Measurements from ENCODE around the gene TBC1D8. TPM values are rescaled to one million over a fixed set of nuclear protein-coding genes. Genes with fewer than 3 reads are reported as not detected.

Gene TBC1D8
- total RNA-seq, 1 donor from 2014 or later, result 0.51 TPM

DNA sequence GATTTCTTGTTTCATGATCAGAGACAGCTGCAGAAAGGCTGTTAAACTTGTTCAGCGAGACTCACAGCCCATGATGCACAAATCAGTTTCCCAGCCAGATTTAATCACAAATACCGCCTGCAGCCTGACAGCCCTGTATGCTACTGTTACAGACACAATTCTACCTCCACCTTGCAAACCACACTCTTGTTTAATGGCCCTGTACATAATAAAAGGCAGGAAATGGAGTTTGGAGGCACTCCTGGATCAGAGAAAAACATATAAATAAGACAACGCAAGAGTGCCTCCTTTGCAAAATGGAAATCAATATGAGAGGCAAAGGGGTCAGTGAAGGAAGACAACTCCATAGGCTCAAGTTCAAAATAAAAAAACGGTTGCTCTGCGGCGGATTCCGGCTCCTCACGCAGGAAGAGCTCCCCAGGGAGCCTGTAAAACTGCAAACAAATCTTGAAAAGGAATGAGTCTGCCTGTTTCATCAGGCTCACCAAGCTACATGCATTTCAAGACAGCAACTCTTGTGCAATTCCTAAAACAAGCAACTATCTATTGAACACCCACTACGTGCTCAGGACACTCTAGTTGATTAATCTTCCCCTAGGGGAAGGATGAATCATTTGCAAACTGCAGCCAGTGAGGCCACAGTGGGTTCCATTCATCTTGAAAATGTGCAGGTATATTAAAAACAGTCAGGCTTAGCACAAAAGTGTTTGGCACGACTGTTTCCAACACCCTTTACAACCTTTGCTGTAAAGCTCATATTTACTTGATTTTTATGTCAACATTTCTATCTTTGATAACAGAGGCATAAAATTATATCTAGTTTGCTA lies 37.5 kb downstream of the TBC1D8 start:
- intact Hi-C loops (cut with micrococcal nuclease), result no loop called here

- intact Hi-C loops (cut with micrococcal nuclease), result no loop called here
Measured at GRCh38 chr2:101112772-101113157, 38.4 kb downstream of the TBC1D8 start.

- intact Hi-C loops (cut with micrococcal nuclease), result no loop called here
Measured at GRCh38 chr2:101111917-101112771, 39.0 kb downstream of the TBC1D8 start.

DNA sequence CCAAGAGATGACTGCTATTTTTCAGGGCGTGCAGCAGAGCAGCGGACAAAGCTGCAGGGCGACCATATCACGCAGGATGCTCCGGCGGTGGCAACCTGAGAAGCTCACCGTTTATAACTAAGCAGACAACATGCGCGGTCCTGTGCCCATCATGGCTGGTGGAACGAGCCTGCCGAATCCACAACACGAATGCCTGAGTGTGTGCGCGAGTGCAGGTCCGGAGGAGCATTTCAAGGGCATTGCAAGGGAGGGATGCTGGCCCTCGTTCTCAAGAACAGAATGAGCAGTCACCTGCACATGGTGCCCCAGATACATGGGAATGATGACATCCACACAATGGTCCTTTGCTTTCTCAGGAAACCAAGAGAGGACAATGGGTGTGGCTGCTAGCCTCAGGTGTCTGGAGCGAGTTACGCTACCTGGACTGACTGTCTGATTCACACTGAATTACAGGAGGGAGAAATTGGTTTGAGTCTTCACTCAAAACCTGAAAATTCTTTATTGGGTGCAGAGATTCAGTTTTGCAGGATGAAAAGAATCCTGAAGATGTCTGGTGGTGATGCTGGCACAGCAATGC lies 39.8 kb downstream of the TBC1D8 start:
- intact Hi-C loops (cut with micrococcal nuclease), result no loop called here

DNA sequence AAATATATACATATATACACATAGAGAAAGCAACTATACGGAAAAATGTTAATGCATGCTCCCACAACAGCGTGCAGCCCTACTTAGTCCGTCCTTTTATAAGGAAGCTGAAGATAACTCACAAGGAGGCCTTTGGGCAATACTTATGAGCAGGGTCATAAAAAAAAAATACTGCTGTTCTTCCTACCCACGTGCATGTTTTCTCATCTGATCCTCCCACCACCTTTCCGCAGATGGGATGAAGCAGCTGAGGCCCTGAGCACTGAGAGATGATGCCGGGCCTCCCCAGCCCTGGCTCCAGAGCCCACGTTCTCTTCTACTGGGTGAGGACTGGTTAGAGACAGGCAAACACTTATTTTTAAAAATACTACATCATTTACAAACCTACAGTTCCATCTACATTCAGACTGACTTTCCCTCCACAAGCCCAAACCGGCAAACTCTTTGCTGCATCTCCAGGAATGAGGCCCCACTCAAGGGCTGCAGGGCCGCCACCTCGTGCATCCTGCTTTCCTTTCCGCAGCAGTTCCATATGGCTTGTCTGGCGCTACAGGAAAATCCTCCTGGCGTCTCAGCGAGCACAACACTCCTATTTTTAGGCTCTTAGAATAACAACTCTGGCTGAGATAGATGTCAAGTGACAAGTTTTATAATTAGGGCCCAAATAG lies 41.6 kb downstream of the TBC1D8 start:
- intact Hi-C loops (cut with micrococcal nuclease), result no loop called here

DNA sequence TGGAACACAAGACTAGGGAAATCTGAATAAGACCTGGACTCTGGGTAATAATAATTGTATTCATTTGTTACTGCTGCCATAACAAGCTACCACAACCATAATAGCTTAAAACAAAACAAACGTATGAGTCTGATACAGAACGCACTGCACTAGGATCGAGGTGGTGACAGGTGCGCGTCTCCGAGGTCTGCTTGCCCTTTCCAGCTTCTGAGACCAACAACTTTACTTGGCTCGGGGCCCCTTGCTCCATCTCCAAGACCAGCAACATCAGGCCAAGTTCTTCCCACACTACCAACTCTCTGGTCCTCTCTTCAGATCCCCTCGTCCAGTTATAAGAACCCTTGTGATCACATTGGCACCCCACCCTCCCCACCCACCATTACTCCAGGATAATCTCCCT lies 42.8 kb downstream of the TBC1D8 start:
- intact Hi-C loops (cut with micrococcal nuclease), result no loop called here

DNA sequence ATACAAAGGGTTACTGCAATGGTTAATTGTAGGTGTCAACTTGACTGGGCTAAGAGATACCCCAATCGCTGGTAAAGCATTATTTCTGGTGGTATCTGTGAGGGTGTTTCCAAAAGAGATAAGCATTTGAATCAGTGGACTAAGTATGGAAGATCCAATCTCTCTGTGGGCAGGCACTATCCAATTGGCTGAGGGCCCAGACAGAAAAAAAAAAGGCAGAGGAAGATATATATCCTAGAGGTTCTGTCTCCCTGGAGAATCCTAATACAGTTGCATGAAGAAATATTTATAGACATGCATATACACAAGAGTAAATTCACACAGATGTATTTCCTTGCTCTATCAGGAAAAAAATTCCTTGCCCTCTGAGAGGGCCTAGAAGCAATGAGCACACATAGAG lies 43.9 kb downstream of the TBC1D8 start:
- intact Hi-C loops (cut with micrococcal nuclease), result no loop called here

DNA sequence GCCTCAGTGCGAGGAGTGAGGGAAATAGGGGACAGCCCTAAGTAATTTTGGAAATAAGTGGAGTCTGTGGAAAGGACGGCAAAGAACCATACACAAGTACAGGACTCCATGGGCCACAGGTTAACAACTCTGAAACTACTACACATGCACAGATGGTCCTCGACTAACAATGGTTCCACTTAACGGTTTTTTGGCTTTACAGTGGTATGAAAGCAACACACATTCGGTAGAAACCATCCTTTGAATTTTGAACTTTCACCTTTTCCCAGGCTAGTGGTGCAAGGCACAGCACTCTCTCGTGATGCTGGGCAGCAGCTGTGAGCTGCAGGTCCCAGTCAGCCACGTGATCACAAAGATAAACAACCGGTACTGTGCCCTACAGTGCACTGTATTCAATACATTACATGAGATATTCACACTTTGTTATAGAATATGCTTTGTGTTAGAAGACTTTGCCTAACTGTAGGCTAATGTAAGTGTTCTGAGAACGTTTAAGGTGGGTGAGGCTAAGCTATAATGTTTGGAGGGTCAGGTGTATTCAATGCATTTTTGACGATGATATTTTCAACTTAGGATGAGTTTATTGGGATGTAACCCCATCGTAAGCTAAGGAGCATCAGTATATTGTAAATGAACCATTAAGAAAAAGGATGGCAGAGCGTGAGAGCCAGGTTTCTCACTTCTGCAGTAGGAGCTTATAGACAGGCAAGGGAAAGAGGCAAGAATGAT lies 44.6 kb downstream of the TBC1D8 start:
- intact Hi-C loops (cut with micrococcal nuclease), result no loop called here

GRCh38 chr2:101105654-101106053 lies 45.5 kb downstream of the TBC1D8 start:
- intact Hi-C loops (cut with micrococcal nuclease), result no loop called here

DNA sequence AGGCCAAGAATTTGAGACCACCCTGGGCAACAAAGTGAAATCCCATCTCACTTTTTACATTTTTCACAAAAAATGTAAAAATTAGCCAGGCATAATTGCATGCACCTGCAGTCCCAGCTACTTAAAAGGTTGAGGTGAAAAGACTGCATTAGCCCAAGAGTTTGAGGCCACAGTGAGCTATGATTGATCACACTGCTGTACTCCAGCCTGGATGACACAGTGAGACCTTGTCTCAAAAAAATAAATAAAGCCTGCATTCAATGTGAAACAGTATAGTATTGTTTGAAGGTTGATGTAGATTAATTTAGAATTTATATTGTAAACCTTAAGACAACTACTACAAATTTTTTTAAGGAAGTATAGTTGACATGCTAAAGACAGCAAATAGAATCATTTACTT lies 53.5 kb downstream of the TBC1D8 start:
- intact Hi-C loops (cut with micrococcal nuclease), result no loop called here

DNA sequence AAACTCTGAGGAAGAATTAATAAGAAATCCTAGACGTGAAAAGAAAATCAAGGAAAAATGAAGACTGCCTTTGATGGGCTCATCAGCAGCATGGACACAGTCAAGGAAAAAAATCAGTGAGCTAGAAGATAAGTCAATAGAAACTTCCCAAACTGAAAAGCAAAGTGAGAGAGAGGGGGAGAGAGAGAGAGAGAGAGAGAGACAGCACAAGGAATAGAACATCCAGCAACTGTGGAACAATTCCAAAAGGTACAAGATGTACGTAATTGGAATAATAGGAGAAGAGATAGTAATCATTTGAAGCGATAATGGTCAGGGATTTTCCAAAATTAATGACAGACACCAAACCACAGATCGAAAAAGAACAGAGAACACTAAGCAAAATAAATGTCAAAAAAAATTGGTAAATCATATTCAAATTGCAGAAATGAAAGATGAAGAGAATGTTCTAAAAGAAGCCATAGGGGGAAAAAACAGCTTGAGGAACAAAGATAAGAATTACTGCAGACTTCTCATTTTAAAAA lies 54.5 kb downstream of the TBC1D8 start:
- intact Hi-C loops (cut with micrococcal nuclease), result no loop called here

DNA sequence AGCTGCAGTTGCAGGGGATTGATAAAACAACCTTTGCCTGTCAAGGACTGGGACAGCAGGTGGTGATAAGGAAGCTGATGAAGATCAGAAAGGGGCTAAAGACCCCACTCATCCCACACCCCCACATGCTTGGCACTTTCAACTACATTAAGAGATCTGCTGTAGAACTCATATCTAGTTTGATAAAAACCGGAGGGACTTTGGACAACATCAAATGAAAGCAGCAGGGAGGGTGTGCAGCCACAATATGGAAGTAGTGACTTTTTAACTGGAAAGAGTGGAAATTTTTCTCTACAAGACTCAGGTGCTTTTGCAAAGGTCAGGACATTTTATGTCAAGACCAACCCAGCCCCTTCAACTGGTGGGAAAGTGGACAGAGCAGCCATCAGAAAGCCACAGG lies 56.8 kb downstream of the TBC1D8 start:
- intact Hi-C loops (cut with micrococcal nuclease), result no loop called here

- intact Hi-C loops (cut with micrococcal nuclease), result no loop called here
Measured at GRCh38 chr2:101089942-101090799, 61.0 kb downstream of the TBC1D8 start.

GRCh38 chr2:101089419-101089818 lies 61.8 kb downstream of the TBC1D8 start:
- intact Hi-C loops (cut with micrococcal nuclease), result no loop called here

DNA sequence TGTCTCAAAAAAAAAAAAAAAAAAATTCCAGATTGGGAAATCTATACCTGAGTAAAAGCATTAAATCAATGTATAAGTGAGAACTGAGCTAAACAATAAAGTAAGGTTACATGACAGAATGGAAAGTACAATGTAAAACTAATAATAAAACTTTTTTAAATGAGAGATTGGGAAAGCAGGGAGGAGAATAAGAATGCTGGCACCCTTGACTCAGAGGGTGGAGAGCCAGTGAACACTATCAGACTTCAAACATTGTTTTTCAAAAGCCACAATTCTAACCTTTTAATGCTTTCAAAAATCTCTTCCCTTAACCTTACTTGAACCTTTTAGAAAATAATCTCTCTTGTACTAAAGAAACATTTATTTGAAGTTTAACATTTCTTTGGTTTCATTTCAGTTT lies 63.5 kb downstream of the TBC1D8 start:
- intact Hi-C loops (cut with micrococcal nuclease), result no loop called here

DNA sequence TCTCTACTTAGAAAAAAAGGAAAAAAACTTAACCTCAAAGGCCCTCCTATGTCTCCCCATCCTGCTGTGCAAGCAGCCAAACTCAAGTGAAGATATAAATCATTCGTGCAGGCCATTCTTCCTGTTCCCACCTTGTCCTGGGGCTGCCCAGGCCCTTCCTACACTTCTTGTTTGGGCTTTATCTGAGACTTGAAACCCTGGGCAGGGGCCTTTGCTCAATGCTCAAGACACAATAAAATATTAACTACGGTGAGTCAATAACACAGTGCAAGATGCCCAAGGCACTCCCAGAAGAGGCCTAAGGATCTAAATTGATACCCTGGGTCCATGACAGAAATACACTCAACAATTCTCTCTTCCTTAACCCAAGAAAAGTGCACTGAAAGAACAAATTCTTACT lies 67.6 kb downstream of the TBC1D8 start:
- intact Hi-C loops (cut with micrococcal nuclease), result no loop called here

GRCh38 chr2:101082998-101083397 lies 68.2 kb downstream of the TBC1D8 start:
- intact Hi-C loops (cut with micrococcal nuclease), result no loop called here

- intact Hi-C loops (cut with micrococcal nuclease), result no loop called here
Measured at GRCh38 chr2:101081375-101081907, 69.7 kb downstream of the TBC1D8 start.

All from T-helper 1 cell treated with Interleukin-12 subunit alpha and Interleukin-12 subunit beta and Interleukin-4 antibody, amounts not matched to agents 30 ng/mL and 1 ng/mL, for 36 hours (primary cell).